DOHH2 (cell line): ENCODE results near the gene LYPD6B.

Experiments used
- H3F3A ChIP-seq: fragments of 200-600 bp; sonication (generic), shearing (Covaris generic); 2 replicates; pipeline ENCODE4 v1.6.0; 2016; ENCODE audit warnings: antibody characterized with exemption, mild to moderate bottlenecking; ENCODE audit not compliant: control insufficient read depth, insufficient read depth
- H3K27ac ChIP-seq: fragments of 200-600 bp; sonication (generic); 2 replicates; pipeline ENCODE4 v1.5.1; 2014; ENCODE audit warnings: low read depth, mild to moderate bottlenecking, low read length, moderate library complexity
- H3K27me3 ChIP-seq: fragments of 200-600 bp; sonication (generic); 2 replicates; pipeline ENCODE4 v1.6.1; 2014; ENCODE audit warnings: mild to moderate bottlenecking, low read length, mixed read lengths; ENCODE audit not compliant: control insufficient read depth
- H3K36me3 ChIP-seq: fragments of 200-600 bp; sonication (generic); 2 replicates; pipeline ENCODE4 v1.6.1; 2014; ENCODE audit warnings: mild to moderate bottlenecking, low read length, moderate library complexity, mixed read lengths; ENCODE audit not compliant: control insufficient read depth
- H3K4me1 ChIP-seq: fragments of 200-600 bp; sonication (generic); 2 replicates; pipeline ENCODE4 v1.6.1; 2014; ENCODE audit warnings: mild to moderate bottlenecking, low read length, mixed read lengths; ENCODE audit not compliant: control insufficient read depth
- H3K4me2 ChIP-seq: fragments of 200-600 bp; sonication (generic); 2 replicates; pipeline ENCODE4 v1.6.0; 2014; ENCODE audit warnings: mild to moderate bottlenecking, low read length, moderate library complexity
- H3K4me3 ChIP-seq: fragments of 200-600 bp; sonication (generic); 2 replicates; pipeline ENCODE4 v1.5.1; 2014; ENCODE audit warnings: mild to moderate bottlenecking, low read length, mixed read lengths
- H3K79me2 ChIP-seq: fragments of 200-600 bp; sonication (generic); 2 replicates; pipeline ENCODE4 v1.6.1; 2014; ENCODE audit warnings: mild to moderate bottlenecking, low read length, mixed read lengths; ENCODE audit not compliant: control insufficient read depth
- H3K9me2 ChIP-seq: fragments of 200-600 bp; sonication (generic); replicated peaks from 2 replicates; pipeline ENCODE4 v1.6.1; 2014; ENCODE audit warnings: mild to moderate bottlenecking, low read length, mixed read lengths; ENCODE audit not compliant: control insufficient read depth
- H3K9me3 ChIP-seq: fragments of 200-600 bp; sonication (generic); 2 replicates; pipeline ENCODE4 v1.6.1; 2014; ENCODE audit warnings: antibody characterized with exemption, low read length, mixed read lengths; ENCODE audit not compliant: control insufficient read depth, insufficient read depth
- H4K20me1 ChIP-seq: fragments of 200-600 bp; sonication (generic); 2 replicates; pipeline ENCODE4 v1.6.0; 2014; ENCODE audit warnings: low read depth, mild to moderate bottlenecking, antibody characterized with exemption, low read length, moderate library complexity; ENCODE audit not compliant: control insufficient read depth, insufficient read depth
- EZH2phosphoT487 ChIP-seq: fragments of 200-600 bp; sonication (generic); IDR thresholded peaks from 2 replicates; pipeline ENCODE4 v1.6.1; 2017; ENCODE audit warnings: borderline replicate concordance, mild to moderate bottlenecking, antibody characterized with exemption, low read length, moderate library complexity, mixed read lengths
- TF ChIP-seq, protein P1 (sequence below): fragments of 200-600 bp; sonication (generic); IDR thresholded peaks from one replicate; pipeline ENCODE4 v1.5.1; 2014; ENCODE audit warnings: antibody characterized with exemption, mild to moderate bottlenecking, low read depth, low read length; ENCODE audit not compliant: poor library complexity, severe bottlenecking

LYPD6B gene

DNA sequence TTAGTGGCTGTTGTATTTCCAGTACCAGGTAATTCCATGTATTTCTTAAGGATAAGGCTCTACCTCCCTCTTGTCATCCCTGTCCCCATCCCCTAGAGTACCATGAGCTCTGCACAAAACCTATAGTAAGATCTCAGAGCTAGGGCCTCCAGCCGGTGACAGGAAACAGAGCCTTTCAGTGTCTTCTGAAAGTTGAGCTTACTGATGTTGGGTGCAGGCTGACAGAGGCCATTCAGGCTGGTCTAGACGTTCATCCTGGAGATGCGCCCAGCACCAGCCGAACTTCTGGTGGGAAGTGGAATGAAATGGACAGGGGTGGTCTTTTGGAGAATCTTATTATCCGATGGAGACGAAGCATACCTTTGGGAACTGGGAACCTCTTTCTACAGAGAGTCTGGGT, 16.7 kb upstream of the LYPD6B start:
- Histone ChIP-seq H4K20me1 (no peaks in the 10 kb centered on the region), H3K4me1 (peaks cover 98% of the 10 kb centered on the region), H3F3A (peaks cover 35% of the 10 kb centered on the region), H3K27ac (peak overlapping the region; percentile 100), H3K4me3 (peak overlapping the region; percentile 73), H3K36me3 (no peaks in the 10 kb centered on the region; the same call in 1 of the 2 replicates), H3K4me2 (peak overlapping the region; percentile 96), H3K9me3 (no peaks in the 10 kb centered on the region), H3K79me2 (0 out of 2 replicates have a peak, but pooled peaks cover 2% of the 10 kb centered on the region), H3K9me2 (no peaks in the 10 kb centered on the region), H3K27me3 (no peaks in the 10 kb centered on the region)
- TF ChIP-seq EZH2phosphoT487 = no peak
- TF ChIP-seq, protein P1, sequence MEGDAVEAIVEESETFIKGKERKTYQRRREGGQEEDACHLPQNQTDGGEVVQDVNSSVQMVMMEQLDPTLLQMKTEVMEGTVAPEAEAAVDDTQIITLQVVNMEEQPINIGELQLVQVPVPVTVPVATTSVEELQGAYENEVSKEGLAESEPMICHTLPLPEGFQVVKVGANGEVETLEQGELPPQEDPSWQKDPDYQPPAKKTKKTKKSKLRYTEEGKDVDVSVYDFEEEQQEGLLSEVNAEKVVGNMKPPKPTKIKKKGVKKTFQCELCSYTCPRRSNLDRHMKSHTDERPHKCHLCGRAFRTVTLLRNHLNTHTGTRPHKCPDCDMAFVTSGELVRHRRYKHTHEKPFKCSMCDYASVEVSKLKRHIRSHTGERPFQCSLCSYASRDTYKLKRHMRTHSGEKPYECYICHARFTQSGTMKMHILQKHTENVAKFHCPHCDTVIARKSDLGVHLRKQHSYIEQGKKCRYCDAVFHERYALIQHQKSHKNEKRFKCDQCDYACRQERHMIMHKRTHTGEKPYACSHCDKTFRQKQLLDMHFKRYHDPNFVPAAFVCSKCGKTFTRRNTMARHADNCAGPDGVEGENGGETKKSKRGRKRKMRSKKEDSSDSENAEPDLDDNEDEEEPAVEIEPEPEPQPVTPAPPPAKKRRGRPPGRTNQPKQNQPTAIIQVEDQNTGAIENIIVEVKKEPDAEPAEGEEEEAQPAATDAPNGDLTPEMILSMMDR = no peak

DNA sequence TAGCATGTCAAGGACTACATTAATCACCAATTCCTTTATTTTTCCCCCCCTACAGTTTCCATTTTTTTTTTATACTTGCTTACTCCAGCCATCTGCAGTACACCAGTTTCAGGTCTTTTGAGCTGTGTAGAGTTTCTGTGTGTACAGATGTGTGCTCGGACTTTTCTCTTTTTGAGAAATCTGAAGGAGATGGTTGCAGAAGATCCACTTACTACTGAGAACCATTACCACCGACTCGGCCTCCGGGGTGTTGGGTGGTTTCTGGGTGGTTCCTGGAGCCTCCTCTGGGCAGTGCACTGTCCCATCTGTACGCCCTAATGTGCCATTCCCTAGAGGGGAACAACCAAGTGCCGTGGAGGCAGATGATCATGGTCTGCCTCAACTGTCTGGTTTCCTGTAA, 15.4 kb upstream of the LYPD6B start:
- Histone ChIP-seq H3K4me1 (peaks cover 98% of the 10 kb centered on the region), H3K27me3 (no peaks in the 10 kb centered on the region), H3K4me3 (peak overlapping the region; percentile 51), H4K20me1 (no peaks in the 10 kb centered on the region), H3K4me2 (peak overlapping the region; percentile 96), H3K79me2 (0 out of 2 replicates have a peak, but pooled peaks cover 2% of the 10 kb centered on the region), H3K27ac (peak overlapping the region; percentile 100), H3K9me2 (no peaks in the 10 kb centered on the region), H3F3A (peaks cover 35% of the 10 kb centered on the region), H3K9me3 (no peaks in the 10 kb centered on the region), H3K36me3 (no peaks in the 10 kb centered on the region; the same call in 1 of the 2 replicates)
- no peak for TF ChIP-seq EZH2phosphoT487
- TF ChIP-seq, protein P1 = no peak

DNA sequence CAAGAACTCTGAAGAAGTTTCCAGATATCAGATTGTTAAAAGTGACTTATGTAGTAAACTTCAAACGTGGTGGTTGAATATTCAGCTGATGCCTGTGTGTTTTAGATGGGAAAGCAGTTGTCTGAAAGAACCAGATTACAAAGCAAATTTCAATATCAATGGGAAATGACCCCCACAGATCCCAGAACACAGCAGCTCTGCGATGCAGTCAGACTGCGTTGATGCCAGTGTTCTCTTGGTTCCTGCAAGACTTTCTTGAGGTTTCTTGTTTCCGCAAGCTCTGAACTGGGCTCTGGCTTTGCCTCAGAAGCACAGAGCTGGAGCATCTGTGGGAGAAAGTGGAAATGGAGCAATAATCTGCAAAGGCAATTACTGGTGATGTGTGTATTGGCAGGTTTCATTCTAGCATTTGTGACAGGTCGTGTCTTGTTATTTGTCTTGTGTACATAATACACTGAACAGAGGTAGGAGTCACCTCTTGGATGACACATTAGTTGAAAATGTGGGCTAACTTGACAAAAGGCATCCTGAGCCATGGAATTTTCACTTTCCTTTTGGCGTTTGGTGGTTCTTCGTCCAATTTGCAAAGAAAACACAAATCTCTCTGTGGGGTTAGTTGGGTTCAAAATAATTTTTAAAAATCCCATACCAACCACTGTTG, 10.8 kb upstream of the LYPD6B start:
- no peak for TF ChIP-seq EZH2phosphoT487
- TF ChIP-seq, protein P1 = no peak
- Histone ChIP-seq H3K4me2 (peak overlapping the region; percentile 62), H3K4me1 (peaks cover 94% of the 10 kb centered on the region), H3K9me3 (no peaks in the 10 kb centered on the region), H4K20me1 (no peaks in the 10 kb centered on the region), H3K4me3 (peak overlapping the region; percentile 42), H3K36me3 (no peaks in the 10 kb centered on the region; the same call in 1 of the 2 replicates), H3F3A (peaks cover 7% of the 10 kb centered on the region; the same call in 1 of the 2 replicates), H3K79me2 (no peaks in the 10 kb centered on the region), H3K27ac (peak overlapping the region; percentile 40; the same call in 1 of the 2 replicates), H3K9me2 (no peaks in the 10 kb centered on the region), H3K27me3 (no peaks in the 10 kb centered on the region)
